NCI-H187 (cell line): ENCODE results near the gene CACNA1G.

Source experiments
- DNase-seq, 2 experiments: peaks; one replicate each; lab custom pipeline; 2025; lab: John Stamatoyannopoulos, UW

The CACNA1G gene

DNA sequence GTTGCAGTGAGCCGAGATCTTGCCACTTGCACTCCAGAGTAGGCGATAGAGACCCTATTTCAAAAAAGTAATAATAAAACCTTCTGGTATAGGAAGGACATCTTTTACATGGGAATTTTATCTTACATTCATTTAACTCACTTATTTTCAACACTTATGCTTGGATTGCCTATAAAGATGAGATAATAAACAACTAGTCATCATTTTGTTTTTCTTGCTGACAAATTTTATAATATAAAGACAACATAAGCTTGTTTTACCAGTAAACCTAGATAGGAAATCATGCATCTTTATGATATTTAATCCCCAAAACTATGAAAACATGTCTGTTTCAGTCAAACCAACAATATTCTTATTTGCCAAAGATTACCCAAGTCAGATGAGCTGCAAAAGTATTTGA is 91.1 kb downstream of the CACNA1G start:
- DNase-seq, result no peak

- DNase-seq, result no peak
These were observed 93.2 kb downstream of the CACNA1G start for GRCh38 chr17:50653738-50654137.

DNA sequence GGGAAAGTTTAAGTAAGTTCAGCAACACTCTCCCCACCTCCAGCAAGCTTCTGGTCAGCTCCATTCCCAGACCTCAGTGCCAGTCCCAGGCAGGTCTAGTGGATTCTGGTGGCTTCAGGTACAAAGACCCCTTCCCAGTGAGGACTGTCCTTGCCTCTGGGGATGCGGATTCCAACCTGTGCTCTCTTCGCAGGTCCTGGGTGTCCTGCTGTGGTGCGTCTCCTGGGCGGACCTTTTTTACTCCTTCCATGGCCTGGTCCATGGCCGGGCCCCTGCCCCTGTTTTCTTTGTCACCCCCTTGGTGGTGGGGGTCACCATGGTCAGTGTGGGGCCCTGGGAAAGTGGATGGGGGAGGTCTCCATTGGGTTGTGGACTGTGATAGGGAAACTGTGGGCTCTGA is 96.0 kb downstream of the CACNA1G start:
- no peak for DNase-seq

DNA sequence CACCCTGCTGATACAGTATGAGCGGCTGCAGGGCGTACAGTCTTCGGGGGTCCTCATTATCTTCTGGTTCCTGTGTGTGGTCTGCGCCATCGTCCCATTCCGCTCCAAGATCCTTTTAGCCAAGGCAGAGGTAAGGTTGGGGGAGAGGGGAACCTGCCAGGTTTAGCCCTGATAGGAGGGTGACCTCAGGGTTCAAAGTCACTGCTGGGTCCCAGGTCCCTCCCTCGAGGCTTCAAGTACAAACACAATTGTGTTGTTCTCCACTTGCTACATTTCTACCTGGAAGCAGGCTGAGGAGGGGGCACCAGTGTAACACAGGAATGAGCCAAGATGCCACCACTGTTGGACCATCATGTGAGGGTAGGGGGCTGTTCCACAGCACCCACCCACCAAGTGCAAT is 96.5 kb downstream of the CACNA1G start:
- no peak for DNase-seq

- DNase-seq, result no peak
These were observed 97.1 kb downstream of the CACNA1G start for GRCh38 chr17:50657627-50658026.

- no peak for DNase-seq
These were observed 98.1 kb downstream of the CACNA1G start for GRCh38 chr17:50658616-50659015.

DNA sequence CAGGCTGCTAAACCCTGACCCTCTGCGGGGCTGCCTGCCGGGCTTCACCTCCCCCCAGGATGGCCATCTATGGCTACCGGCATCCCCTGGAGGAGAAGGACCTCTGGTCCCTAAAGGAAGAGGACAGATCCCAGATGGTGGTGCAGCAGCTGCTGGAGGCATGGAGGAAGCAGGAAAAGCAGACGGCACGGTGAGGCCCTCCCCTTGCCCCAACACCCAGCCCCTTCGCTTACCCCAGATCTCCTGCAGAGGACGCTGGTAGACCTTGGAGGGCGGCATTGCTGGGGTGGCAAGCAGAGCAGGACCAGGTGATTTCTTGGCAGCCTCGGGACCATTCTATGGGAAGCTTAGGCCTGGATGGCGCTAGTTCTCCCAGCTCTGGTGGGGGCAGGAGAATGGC is 98.7 kb downstream of the CACNA1G start:
- DNase-seq, result no peak

DNA sequence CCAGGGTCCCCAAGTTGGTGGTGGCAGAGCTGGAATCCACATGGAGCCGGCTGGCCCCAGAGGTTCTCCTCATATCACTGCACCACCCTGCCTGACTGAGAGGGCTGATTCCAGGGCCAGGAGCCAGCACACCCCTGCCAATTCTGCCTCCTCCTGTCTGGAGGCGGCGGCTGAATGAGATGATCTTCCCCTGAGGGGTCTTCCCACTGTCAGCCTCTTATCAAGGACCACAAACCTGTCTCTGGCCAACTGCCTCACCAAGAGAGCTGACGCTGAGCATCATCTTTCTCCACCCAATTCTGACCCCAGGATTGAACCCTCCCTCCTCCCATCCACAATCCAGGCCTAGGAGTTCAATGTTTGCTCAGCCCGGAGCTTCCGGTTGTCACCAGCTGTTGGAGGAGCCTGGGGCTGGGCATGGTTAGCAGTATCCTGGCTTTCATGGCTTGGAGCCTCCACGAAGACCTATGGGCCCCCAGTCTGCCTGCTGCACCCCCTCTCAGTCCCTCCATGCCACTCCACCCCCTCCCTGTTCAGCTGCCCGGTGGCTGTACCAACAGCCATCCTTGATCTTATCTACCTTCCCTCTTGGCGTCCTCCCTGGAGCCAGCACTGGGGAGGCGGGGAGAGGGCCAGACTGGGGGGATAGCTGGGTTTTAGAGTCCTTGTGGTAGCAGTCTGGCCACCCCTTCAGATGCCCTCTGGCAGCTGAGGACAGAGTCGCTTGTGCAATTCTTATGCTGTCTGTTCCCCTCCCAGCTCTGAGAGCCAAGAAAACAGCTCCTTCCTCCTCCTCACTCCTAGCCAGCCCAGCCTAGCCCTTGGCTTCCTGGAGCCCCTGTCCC is 99.7 kb downstream of the CACNA1G start:
- no peak for DNase-seq

- no peak for DNase-seq
These were observed 100.4 kb downstream of the CACNA1G start for GRCh38 chr17:50660887-50661345.

DNA sequence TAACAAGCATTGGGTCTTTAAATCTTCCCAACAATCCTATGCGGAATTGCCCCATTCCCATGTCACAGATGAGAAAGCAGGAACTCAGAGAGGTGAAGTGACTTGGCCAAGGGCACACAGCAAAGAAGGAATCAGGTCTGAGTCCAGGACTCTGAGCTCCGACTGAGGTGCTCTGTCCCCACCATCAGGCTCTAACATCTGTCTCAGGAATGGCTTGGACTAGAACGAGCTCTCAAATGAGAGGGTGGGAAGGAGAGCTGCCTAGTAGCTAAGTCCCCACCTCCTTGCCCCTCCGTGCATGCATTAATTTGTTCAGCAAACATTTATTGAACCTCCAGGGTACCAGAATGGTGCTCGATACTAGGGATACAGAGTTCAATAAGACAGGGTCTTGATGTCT is 100.8 kb downstream of the CACNA1G start:
- DNase-seq, result no peak

DNA sequence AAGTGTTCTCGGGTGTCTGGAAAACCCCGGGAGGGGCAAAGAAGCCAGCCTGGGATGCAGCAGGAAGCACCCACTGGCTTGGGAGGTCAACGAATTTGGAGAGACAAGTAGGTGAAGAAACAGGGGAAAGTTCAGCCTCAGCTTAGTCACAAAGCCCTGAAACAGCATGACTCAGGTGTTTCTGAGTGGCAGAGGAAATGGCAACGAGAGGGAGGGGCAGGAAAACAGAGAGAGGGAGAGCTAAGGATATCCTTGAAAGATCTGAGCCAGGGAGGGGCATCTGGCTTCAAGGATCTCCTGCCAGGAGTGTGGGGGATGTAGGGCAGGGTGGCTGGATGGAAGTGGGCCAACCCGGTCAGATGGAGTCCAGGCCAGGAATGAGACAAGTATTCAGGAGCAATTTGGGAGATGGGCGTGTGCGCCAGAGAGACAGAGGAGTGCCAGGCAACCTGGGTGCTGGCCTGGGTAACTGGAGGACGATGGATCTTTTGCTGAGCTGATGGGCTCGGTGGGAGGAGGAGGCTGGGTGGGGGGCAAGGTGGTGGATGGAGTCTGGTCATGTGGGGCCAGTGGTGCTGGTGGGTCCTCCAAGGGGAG is 101.4 kb downstream of the CACNA1G start:
- DNase-seq, result peak in 1 of 2 experiments; percentile 4

- no peak for DNase-seq
These were observed 102.2 kb downstream of the CACNA1G start for GRCh38 chr17:50662632-50663225.

- DNase-seq, result no peak
These were observed 103.4 kb downstream of the CACNA1G start for GRCh38 chr17:50663812-50664374.

- DNase-seq, result no peak
These were observed 104.4 kb downstream of the CACNA1G start for GRCh38 chr17:50664788-50665458.

DNA sequence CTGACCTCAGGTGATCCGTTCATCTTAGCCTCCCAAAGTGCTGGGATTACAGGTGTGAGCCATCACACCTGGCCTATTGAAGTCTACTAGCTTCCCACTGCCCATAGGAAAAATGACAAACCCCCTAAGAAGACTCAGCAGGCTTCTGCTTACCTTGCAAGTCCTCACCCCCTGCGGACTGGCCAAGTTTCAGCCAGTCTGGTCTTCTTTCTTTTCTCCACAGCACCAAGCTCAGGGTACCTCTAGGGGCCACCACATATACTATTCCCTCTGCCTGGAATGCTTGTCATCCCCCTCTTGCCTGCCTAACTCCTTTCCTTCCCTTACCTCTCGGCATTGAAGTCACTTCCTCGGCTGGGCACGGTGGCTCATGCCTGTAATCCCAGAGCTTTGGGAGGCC is 105.3 kb downstream of the CACNA1G start:
- DNase-seq, result no peak

- no peak for DNase-seq
These were observed 105.8 kb downstream of the CACNA1G start for GRCh38 chr17:50666316-50666715.

DNA sequence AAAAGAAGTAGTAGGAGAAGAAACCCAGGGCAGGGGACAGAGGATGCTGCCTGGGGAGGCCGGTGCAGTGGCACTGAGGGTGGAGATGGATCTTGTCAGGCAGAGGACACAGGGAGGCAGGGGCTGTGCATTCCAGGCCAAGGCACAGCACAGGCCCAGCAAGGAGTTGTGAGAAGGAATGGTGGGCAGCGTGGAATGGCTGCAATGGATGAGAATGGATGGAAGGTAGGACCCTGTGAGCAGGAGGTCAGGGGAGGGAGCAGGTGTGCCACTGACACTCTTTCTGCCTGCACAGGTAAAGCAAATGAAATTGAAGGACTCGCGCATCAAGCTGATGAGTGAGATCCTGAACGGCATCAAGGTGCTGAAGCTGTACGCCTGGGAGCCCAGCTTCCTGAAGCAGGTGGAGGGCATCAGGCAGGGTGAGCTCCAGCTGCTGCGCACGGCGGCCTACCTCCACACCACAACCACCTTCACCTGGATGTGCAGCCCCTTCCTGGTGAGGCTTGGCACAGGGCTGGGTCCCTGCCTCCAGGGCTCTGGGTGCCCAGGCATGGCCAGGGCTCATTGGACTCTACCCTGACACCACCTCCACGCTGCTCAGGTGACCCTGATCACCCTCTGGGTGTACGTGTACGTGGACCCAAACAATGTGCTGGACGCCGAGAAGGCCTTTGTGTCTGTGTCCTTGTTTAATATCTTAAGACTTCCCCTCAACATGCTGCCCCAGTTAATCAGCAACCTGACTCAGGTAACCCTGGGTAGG is 106.9 kb downstream of the CACNA1G start:
- no peak for DNase-seq

DNA sequence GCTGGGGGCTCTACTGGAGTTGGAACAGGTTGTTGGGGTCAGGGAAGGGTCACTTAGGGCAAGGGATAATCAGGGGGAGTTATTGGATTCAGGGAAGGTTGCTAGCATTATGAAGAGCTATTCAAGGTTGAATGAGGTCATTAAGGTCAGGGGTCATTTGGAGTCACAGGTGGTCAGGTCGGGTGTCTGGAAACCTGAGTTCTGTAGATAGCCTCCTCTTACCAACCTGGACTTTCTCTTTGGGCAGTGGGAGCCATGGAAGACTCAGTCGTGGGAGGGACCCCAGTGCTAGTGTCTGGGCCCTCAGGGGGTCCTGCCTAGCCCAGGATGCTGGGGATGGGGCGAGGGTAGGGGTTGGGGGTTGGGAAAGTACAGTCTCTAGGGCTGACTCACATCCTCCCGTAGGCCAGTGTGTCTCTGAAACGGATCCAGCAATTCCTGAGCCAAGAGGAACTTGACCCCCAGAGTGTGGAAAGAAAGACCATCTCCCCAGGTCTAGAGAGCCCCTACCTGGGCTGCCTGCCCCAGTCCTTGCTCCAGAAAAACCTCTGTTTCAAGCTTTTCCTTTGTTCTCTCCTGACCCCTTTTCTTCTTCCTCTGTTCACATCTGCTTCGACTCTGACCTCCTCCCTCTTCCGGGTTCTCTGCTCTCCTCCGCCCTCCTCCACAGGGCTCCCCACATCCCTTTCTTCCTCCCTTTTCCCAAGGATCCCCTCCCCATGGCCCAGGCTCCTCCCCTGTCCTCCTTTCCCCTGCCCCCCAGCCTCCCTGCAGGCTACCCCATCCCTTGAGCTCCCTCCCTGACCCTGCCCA is 107.7 kb downstream of the CACNA1G start:
- DNase-seq, result no peak

DNA sequence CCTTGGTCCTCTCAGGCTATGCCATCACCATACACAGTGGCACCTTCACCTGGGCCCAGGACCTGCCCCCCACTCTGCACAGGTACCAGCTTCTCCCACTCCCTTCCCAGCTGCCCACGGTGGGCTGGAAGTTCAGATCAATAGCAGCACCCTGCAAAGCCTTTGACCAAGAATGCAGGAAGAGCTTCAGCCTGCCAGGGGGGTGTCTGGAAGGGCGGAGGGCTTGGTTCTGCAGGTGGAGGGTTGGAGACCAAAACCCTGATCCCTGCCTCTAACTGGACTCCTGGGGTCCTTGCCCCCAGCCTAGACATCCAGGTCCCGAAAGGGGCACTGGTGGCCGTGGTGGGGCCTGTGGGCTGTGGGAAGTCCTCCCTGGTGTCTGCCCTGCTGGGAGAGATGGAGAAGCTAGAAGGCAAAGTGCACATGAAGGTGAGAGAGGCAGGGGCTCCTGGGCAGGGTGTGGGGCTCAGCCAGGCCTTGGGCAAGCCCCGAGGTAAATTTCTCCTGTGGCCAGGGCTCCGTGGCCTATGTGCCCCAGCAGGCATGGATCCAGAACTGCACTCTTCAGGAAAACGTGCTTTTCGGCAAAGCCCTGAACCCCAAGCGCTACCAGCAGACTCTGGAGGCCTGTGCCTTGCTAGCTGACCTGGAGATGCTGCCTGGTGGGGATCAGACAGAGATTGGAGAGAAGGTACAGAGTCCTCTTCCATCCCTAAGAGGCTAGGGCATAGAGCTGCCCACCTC is 108.5 kb downstream of the CACNA1G start:
- no peak for DNase-seq

DNA sequence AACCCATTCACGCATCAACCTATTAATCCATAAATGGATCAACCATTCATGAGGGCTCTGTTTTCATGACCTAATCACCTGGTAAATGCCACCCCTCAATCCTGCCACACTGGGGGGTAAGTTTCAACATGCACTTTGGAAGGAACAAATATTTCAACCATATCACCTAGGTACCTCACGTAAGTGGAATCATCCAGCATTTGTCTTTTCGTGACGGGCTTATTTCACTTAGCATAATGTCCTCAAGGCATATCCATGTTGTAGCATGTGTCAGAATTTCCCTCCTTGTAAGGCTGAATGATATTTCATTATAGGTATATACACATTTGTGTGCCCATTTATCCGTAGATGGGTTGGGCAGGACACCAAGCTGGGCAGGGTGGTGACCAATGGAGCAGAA is 111.6 kb downstream of the CACNA1G start:
- DNase-seq, result no peak
